Gastrocnemius medialis (tissue), 4 donors: ENCODE data around the gene PYM1. TPM values are rescaled to one million over a fixed set of nuclear protein-coding genes. Genes with fewer than 3 reads are reported as not detected.

Experiments
- ATAC-seq, 2 donors: fragments of 150-250 bp; one replicate each; pipeline ENCODE4 v1.9.1; 2016
- DNase-seq, 2 donors: peaks; one replicate each; pipeline ENCODE4 v3.0.0-alpha.2; 2019
- H3K27ac ChIP-seq, 4 donors: fragments of 200-600 bp; sonication (generic); 1 replicate in 1 of 4; 2 replicates in 3 of 4; pipeline ENCODE4 v1.5.1; 2016 to 2018; ENCODE audit warnings: mild to moderate bottlenecking in 2 of 4, moderate library complexity in 1 of 4
- H3K27me3 ChIP-seq, 3 donors: fragments of 200-600 bp; sonication (generic) in 2 of 3; 1 replicate in 1 of 3; 2 replicates in 2 of 3; pipeline versions ENCODE4 v1.5.1 to v1.6.0; 2016 to 2019; ENCODE audit warnings: mild to moderate bottlenecking in 1 of 3, moderate library complexity in 1 of 3
- H3K36me3 ChIP-seq, 2 donors: fragments of 200-600 bp; sonication (generic) in 1 of 2; one replicate each; pipeline ENCODE4 v1.5.1; 2017 to 2018
- H3K4me1 ChIP-seq, 2 donors: fragments of 200-600 bp; sonication (generic) in 1 of 2; one replicate each; pipeline ENCODE4 v1.5.1; 2016 to 2017; ENCODE audit warnings: mild to moderate bottlenecking in 2 of 2
- H3K4me3 ChIP-seq, 4 donors: fragments of 200-600 bp; sonication (generic) in 3 of 4; 1 replicate in 1 of 4; 2 replicates in 3 of 4; pipeline ENCODE4 v1.5.1; 2016 to 2019; ENCODE audit warnings: mild to moderate bottlenecking in 2 of 4
- H3K9me3 ChIP-seq, 3 donors: fragments of 200-600 bp; sonication (generic) in 2 of 3; 1 replicate in 1 of 3; 2 replicates in 2 of 3; pipeline ENCODE4 v1.5.1; 2016 to 2019
- CTCF ChIP-seq, 5 experiments: fragments of 450-650 bp in 3 of 5; fragments of 200-600 bp in 2 of 5; sonication (generic) in 2 of 5; IDR thresholded peaks in 4 of 5; conservative IDR thresholded peaks in 1 of 5; 1 replicate in 4 of 5; 2 replicates in 1 of 5; pipeline ENCODE4 v1.5.1; 2016 to 2019; ENCODE audit warnings: antibody characterized with exemption in 5 of 5, mild to moderate bottlenecking in 3 of 5, moderate library complexity in 3 of 5
- POLR2A ChIP-seq, 2 donors: fragments of 450-650 bp; IDR thresholded peaks; one replicate each; pipeline ENCODE4 v1.6.1; 2017; ENCODE audit warnings: antibody characterized with exemption in 2 of 2, mild to moderate bottlenecking in 2 of 2, moderate library complexity in 2 of 2
- in situ Hi-C, 4 donors: fragments of 200-750 bp; cut with MboI; loops; one replicate each; pipeline versions ENCODE4 v1.15.0 to v1.8.0; 2017; ENCODE audit warnings: low sequenced_read_pairs in 4 of 4
- intact Hi-C: fragments of 100-400 bp; cut with DNase I; formaldehyde crosslinking; loops from one replicate; pipeline ENCODE4 v1.15.1; 2023; ENCODE audit warnings: low total_unique reads
- total RNA-seq, 4 donors: library from RNA; depleted of rRNA; stranded (reverse); fragments of >200 nt; gene quantifications; one replicate each; pipeline versions ENCODE4 v1.1.0 to v1.2.3, GENCODE V29; 2016

The PYM1 gene
- total RNA-seq, 4 donors from 2014 or later, result 12.8 to 24.5 (median 15.9) TPM

GRCh38 chr12:55946553-55946952 is 18.9 kb upstream of the PYM1 start:
- Histone ChIP-seq H3K4me1 (no peaks in the 10 kb centered on the region), H3K36me3 (no peaks in the 10 kb centered on the region), H3K27ac (no peak overlapping the region), H3K4me3 (no peak overlapping the region), H3K27me3 (no peaks in the 10 kb centered on the region), H3K9me3 (no peaks in the 10 kb centered on the region)
- intact Hi-C loops (no loop called here), in situ Hi-C loops (loop anchor here in 2 of 4 donors (25.0 kb wide), 2 partner anchors 134 to 309 kb away; partner anchors contain the start of genes OR10P1 (in 1 of the 2), ORMDL2 (in 1 of the 2) and SARNP (in 1 of the 2))
- no peak for ATAC-seq
- no peak for DNase-seq
- TF ChIP-seq POLR2A (IDR thresholded peaks at IDR 0.05) (no peak), CTCF (IDR thresholded peaks at IDR 0.05 in 4 of 5, conservative IDR thresholded peaks at IDR 0.05 in 1 of 5) (no peak)

- H3K27ac ChIP-seq, result no peak overlapping the region
- no peak overlapping the region for H3K4me3 ChIP-seq
- H3K4me1 ChIP-seq, result peaks cover 0 to 5% of the 10 kb centered on the region in 2 donors
- in situ Hi-C loops, result loop anchor here in 3 of 4 donors (5.0 to 25.0 kb wide), 3 partner anchors 130 to 305 kb away; partner anchors contain the start of genes OR10P1 (in 1 of the 3), ORMDL2 (in 1 of the 3) and SARNP (in 1 of the 3)
- TF ChIP-seq POLR2A (IDR thresholded peaks at IDR 0.05) (no peak), CTCF (IDR thresholded peaks at IDR 0.05 in 4 of 5, conservative IDR thresholded peaks at IDR 0.05 in 1 of 5) (no peak)
- no peak for DNase-seq
- no peak for ATAC-seq
- H3K27me3 ChIP-seq, result no peaks in the 10 kb centered on the region
- no peaks in the 10 kb centered on the region for H3K9me3 ChIP-seq
- H3K36me3 ChIP-seq, result no peaks in the 10 kb centered on the region
- intact Hi-C loops, result no loop called here
These were observed 15.0 kb upstream of the PYM1 start for GRCh38 chr12:55942577-55943136.

- H3K4me3 ChIP-seq, result no peak overlapping the region
- no peaks in the 10 kb centered on the region for H3K27me3 ChIP-seq
- no peak for TF ChIP-seq CTCF (IDR thresholded peaks at IDR 0.05 in 4 of 5, conservative IDR thresholded peaks at IDR 0.05 in 1 of 5)
- no peak for TF ChIP-seq POLR2A (IDR thresholded peaks at IDR 0.05)
- intact Hi-C loops, result no loop called here
- H3K36me3 ChIP-seq, result no peaks in the 10 kb centered on the region
- DNase-seq (no peak), ATAC-seq (no peak)
- H3K4me1 ChIP-seq, result peaks cover 0 to 5% of the 10 kb centered on the region in 2 donors
- H3K9me3 ChIP-seq, result no peaks in the 10 kb centered on the region
- H3K27ac ChIP-seq, result no peak overlapping the region
- in situ Hi-C loops, result loop anchor here in 3 of 4 donors (5.0 to 25.0 kb wide), 3 partner anchors 130 to 305 kb away; partner anchors contain the start of genes OR10P1 (in 1 of the 3), ORMDL2 (in 1 of the 3) and SARNP (in 1 of the 3)
These were observed 14.4 kb upstream of the PYM1 start for GRCh38 chr12:55942055-55942454.

GRCh38 chr12:55940065-55940732 is 12.5 kb upstream of the PYM1 start:
- in situ Hi-C loops, result loop anchor here in 3 of 4 donors (5.0 to 25.0 kb wide), 3 partner anchors 128 to 303 kb away; partner anchors contain the start of genes OR10P1 (in 1 of the 3), ORMDL2 (in 1 of the 3) and SARNP (in 1 of the 3)
- peak; percentile 92 to 99 for ATAC-seq
- Histone ChIP-seq H3K9me3 (no peaks in the 10 kb centered on the region), H3K4me1 (peaks cover 0 to 5% of the 10 kb centered on the region in 2 donors), H3K4me3 (peak overlapping the region; percentile 25 to 43 (median 37)), H3K27me3 (peaks cover 0 to 5% (median 2%) of the 10 kb centered on the region in 3 donors), H3K36me3 (no peaks in the 10 kb centered on the region), H3K27ac (no peak overlapping the region)
- intact Hi-C loops, result loop anchor here (1.0 kb wide), 2 partner anchors 14 to 202 kb away; no protein-coding TSS in a partner anchor
- TF ChIP-seq CTCF (IDR thresholded peaks at IDR 0.05 in 4 of 5, conservative IDR thresholded peaks at IDR 0.05 in 1 of 5) (peak; percentile 74 to 95 (median 88)), POLR2A (IDR thresholded peaks at IDR 0.05) (no peak)
- DNase-seq, result peak; percentile 66 to 75
